GM12878 (cell line): ENCODE measurements around the gene IARS2. TPM values are rescaled to one million over a fixed set of nuclear protein-coding genes. Genes with fewer than 3 reads are reported as not detected.

ENCODE experiments used
- ATAC-seq: fragments of 200-7000 bp; cut with Tn5 transposase; 3 replicates; pipeline ENCODE4 v1.9.1; 2020; ENCODE audit warnings: mild to moderate bottlenecking, moderate library complexity
- BruUV-seq: library from RNA; stranded (reverse); fragments of 400-500 nt; replicated peaks from 2 replicates; lab custom pipeline; 2021; lab: Mats Ljungman, UMichigan
- CTCF ChIA-PET: fragments of 300-600 bp; sonication (Branson Sonifier 250); formaldehyde crosslinking; extraction: SDS; loops from one replicate; lab custom pipeline; 2021; ENCODE audit warnings: inconsistent platforms; lab: Yijun Ruan, JAX
- POLR2A ChIA-PET: fragments of 350-600 bp; formaldehyde crosslinking; extraction: SDS; loops from one replicate; lab custom pipeline; 2021; ENCODE audit warnings: inconsistent platforms; lab: Charles Lee
- RAD21 ChIA-PET: fragments of 300-600 bp; sonication (Branson Sonifier 250); formaldehyde crosslinking; loops from one replicate; lab custom pipeline; 2023; ENCODE audit warnings: antibody characterized with exemption; ENCODE audit not compliant: unreplicated experiment; lab: Charles Lee
- SMC1A ChIA-PET: fragments of 300-600 bp; sonication (Branson Sonifier 250); formaldehyde crosslinking; loops from one replicate; lab custom pipeline; 2023; ENCODE audit not compliant: unreplicated experiment, uncharacterized antibody; lab: Charles Lee
- DNase-seq: peaks from one replicate; pipeline ENCODE4 v3.0.0-alpha.2; 2011; ENCODE audit warnings: low read depth, low spot score
- FAIRE-seq: peaks from 3 replicates; lab custom pipeline; 2011; peaks lifted over from hg19 to GRCh38; lab: Jason Lieb, UNC
- H2AFZ ChIP-seq: 2 replicates; pipeline ENCODE4 v1.6.0; 2011; ENCODE audit warnings: low read depth, low read length, control low read depth; ENCODE audit not compliant: control insufficient read depth
- H3K27ac ChIP-seq: 2 replicates; pipeline ENCODE4 v1.5.1; 2011; ENCODE audit warnings: control low read depth; ENCODE audit not compliant: control insufficient read depth, insufficient read depth
- H3K27me3 ChIP-seq, 2 experiments: replicated peaks in 1 of 2; 2 replicates each; pipeline versions ENCODE4 v1.6.0 to v1.6.1; 2011; ENCODE audit warnings: low read length in 1 of 2; ENCODE audit not compliant: control insufficient read depth in 2 of 2, insufficient read depth in 2 of 2
- H3K36me3 ChIP-seq, 2 experiments: 2 replicates each; pipeline ENCODE4 v1.5.1; 2011; ENCODE audit warnings: low read length in 1 of 2; ENCODE audit not compliant: control insufficient read depth in 2 of 2, insufficient read depth in 2 of 2
- H3K4me1 ChIP-seq: 2 replicates; pipeline ENCODE4 v1.6.1; 2011; ENCODE audit warnings: mild to moderate bottlenecking, low read length, moderate library complexity, mixed read lengths; ENCODE audit not compliant: control insufficient read depth, insufficient read depth
- H3K4me2 ChIP-seq: 2 replicates; pipeline ENCODE4 v1.6.0; 2011; ENCODE audit warnings: control low read depth; ENCODE audit not compliant: control insufficient read depth, insufficient read depth
- H3K4me3 ChIP-seq: fragments of 200-600 bp; sonication (generic); 2 replicates; pipeline ENCODE4 v1.5.1; 2016
- H3K79me2 ChIP-seq: 2 replicates; pipeline ENCODE4 v1.6.0; 2011; ENCODE audit warnings: low read length; ENCODE audit not compliant: control insufficient read depth, insufficient read depth
- H3K9ac ChIP-seq: 2 replicates; pipeline ENCODE4 v1.8.0; 2011; ENCODE audit warnings: low read length, control low read depth, mixed read lengths; ENCODE audit not compliant: control insufficient read depth, insufficient read depth
- H3K9me3 ChIP-seq: replicated peaks from 3 replicates; pipeline ENCODE4 v1.5.1; 2011; ENCODE audit warnings: mild to moderate bottlenecking, low read length; ENCODE audit not compliant: control insufficient read depth, insufficient read depth
- H4K20me1 ChIP-seq: 2 replicates; pipeline ENCODE4 v1.6.0; 2011; ENCODE audit not compliant: control insufficient read depth, insufficient read depth
- CHD1 ChIP-seq: IDR thresholded peaks from 2 replicates; pipeline ENCODE4 v1.6.1; 2012; ENCODE audit warnings: low read depth, low read length, improper control_type of control experiment
- CREB1 ChIP-seq: IDR thresholded peaks from 2 replicates; pipeline ENCODE4 v1.6.1; 2012; ENCODE audit warnings: low read depth, mild to moderate bottlenecking, inconsistent platforms
- CTCF ChIP-seq, 3 experiments: IDR thresholded peaks in 2 of 3; conservative IDR thresholded peaks in 1 of 3; 2 replicates each; pipeline ENCODE4 v1.5.1; 2011; ENCODE audit warnings: low read depth in 3 of 3, low read length in 3 of 3, mild to moderate bottlenecking in 3 of 3, control low read depth in 2 of 3, moderate library complexity in 2 of 3, inconsistent platforms in 1 of 3, mixed read lengths in 1 of 3; ENCODE audit not compliant: control insufficient read depth in 2 of 3, insufficient read depth in 1 of 3; ENCODE audit errors: extremely low read depth in 1 of 3
- DPF2 ChIP-seq: fragments of 450-650 bp; IDR thresholded peaks from 2 replicates; pipeline ENCODE4 v1.6.1; 2017; ENCODE audit warnings: mild to moderate bottlenecking
- KLF5 ChIP-seq: fragments of 450-650 bp; IDR thresholded peaks from 2 replicates; pipeline ENCODE4 v1.6.1; 2014; ENCODE audit warnings: mild to moderate bottlenecking; ENCODE audit not compliant: partially characterized antibody
- NR2C1 ChIP-seq: fragments of 450-650 bp; IDR thresholded peaks from 2 replicates; pipeline ENCODE4 v1.6.1; 2017; ENCODE audit warnings: antibody characterized with exemption, mild to moderate bottlenecking, moderate library complexity
- RAD21 ChIP-seq: IDR thresholded peaks from 2 replicates; pipeline ENCODE4 v1.6.1; 2011; ENCODE audit warnings: mild to moderate bottlenecking, low read depth, low read length, moderate library complexity; ENCODE audit not compliant: insufficient read depth
- RB1 ChIP-seq: fragments of 450-650 bp; formaldehyde crosslinking; IDR thresholded peaks from 2 replicates; pipeline ENCODE4 v1.6.1; 2017; ENCODE audit warnings: mild to moderate bottlenecking, borderline replicate concordance
- SKIL ChIP-seq: fragments of 450-650 bp; IDR thresholded peaks from 2 replicates; pipeline ENCODE4 v1.6.1; 2017; ENCODE audit warnings: mild to moderate bottlenecking, low read depth, inconsistent platforms; ENCODE audit not compliant: poor library complexity, severe bottlenecking
- SMC3 ChIP-seq: IDR thresholded peaks from 2 replicates; pipeline ENCODE4 v1.6.1; 2011; ENCODE audit warnings: low read length, improper control_type of control experiment, borderline replicate concordance
- SUZ12 ChIP-seq: fragments of 200-600 bp; sonication (generic); IDR thresholded peaks from one replicate; pipeline ENCODE4 v1.6.1; 2018; ENCODE audit warnings: antibody characterized with exemption, mild to moderate bottlenecking; ENCODE audit not compliant: unreplicated experiment
- TCF12 ChIP-seq: IDR thresholded peaks from 2 replicates; pipeline ENCODE4 v1.6.1; 2011; ENCODE audit warnings: low read depth, mild to moderate bottlenecking, low read length
- ZBTB4 ChIP-seq: fragments of 450-650 bp; formaldehyde crosslinking; IDR thresholded peaks from 2 replicates; pipeline ENCODE4 v1.4.0; 2022; ENCODE audit warnings: mild to moderate bottlenecking, moderate library complexity
- in situ Hi-C: fragments of 300-500 bp; cut with MboI; formaldehyde crosslinking; loops from 9 replicates; pipeline ENCODE4 v1.14.3; 2018; ENCODE audit warnings: mixed read lengths
- intact Hi-C: fragments of 100-400 bp; cut with micrococcal nuclease; formaldehyde crosslinking; loops from one replicate; pipeline ENCODE4 v1.14.2; 2022; ENCODE audit not compliant: unreplicated experiment
- polyA plus RNA-seq, 11 experiments: library from polyadenylated mRNA; depleted of rRNA in 4 of 11; unstranded in 6 of 11; stranded (reverse) in 5 of 11; fragments of >200 nt; fragmentation: Nextera tagmentation in 4 of 11; fragmentation: Illumina TruSeq in 1 of 11; extraction: Ambion mirVana in 4 of 11; extraction: Trizol in 1 of 11; gene quantifications; 1 replicate in 1 of 11; 2 replicates in 10 of 11; pipeline versions ENCODE4 v1.2.1 to v1.2.3, GENCODE V29; 2011 to 2016; ENCODE audit warnings: inconsistent platforms in 2 of 11, missing spikeins in 2 of 11, low read depth in 1 of 11
- total RNA-seq, 4 experiments: library from RNA; depleted of rRNA in 3 of 4; stranded (reverse); fragments of >200 nt in 3 of 4; fragmentation: Illumina TruSeq in 1 of 4; extraction: Trizol in 1 of 4; gene quantifications; 2 replicates each; pipeline versions ENCODE4 v1.2.1 to v1.2.3, GENCODE V29; 2013 to 2021

IARS2 gene
- total and polyA plus RNA-seq, 10 of the 15 experiments (the other 5 are each of a cell fraction or from before 2014, with no cell fraction given), result 23.7 to 100 (median 66.8) TPM

- H3K27me3 ChIP-seq, result no peaks in the 10 kb centered on the region
- ChIA-PET SMC1A (interaction anchor here (0.5 to 1.9 kb wide), 5 partner anchors 12 to 135 kb away, joined by 3 to 9 read pairs (median 4); no protein-coding TSS in a partner anchor), CTCF (interaction anchor here (0.9 to 7.3 kb wide), 9 partner anchors 11 to 135 kb away, joined by 3 to 54 read pairs (median 4); no protein-coding TSS in a partner anchor), RAD21 (no interaction called here), POLR2A (no interaction called here)
- peak; percentile 75 for ATAC-seq
- intact Hi-C loops, result loop anchor here (5.0 kb wide), 1 partner anchor 132 kb away; no protein-coding TSS in a partner anchor
- no peak overlapping the region for H3K9ac ChIP-seq
- H3K79me2 ChIP-seq, result no peaks in the 10 kb centered on the region
- H4K20me1 ChIP-seq, result no peaks in the 10 kb centered on the region
- no peak overlapping the region for H3K4me2 ChIP-seq
- H3K4me3 ChIP-seq, result no peak overlapping the region
- TF ChIP-seq DPF2 (no peak), SMC3 (peak; percentile 12; the same call in 1 of the 2 replicates), CTCF (IDR thresholded peaks at IDR 0.05 in 2 of 3, conservative IDR thresholded peaks at IDR 0.05 in 1 of 3; ENCODE audit: control insufficient read depth in 2 of 3, extremely low read depth in 1 of 3, insufficient read depth in 1 of 3, low read depth in 3 of 3, low read length in 3 of 3) (peak; percentile 6 to 33 (median 27); a peak in 3 of 6 replicates), RB1 (no peak), SUZ12 (no peak), RAD21 (0 out of 2 replicates have a peak, but pooled peaks have one; percentile 4), CHD1 (no peak), NR2C1 (no peak), TCF12 (no peak), CREB1 (no peak), ZBTB4 (no peak), KLF5 (no peak), SKIL (no peak)
- peaks cover 1 to 7% of the 10 kb centered on the region in 2 experiments; a peak in 1 of 4 replicates for H3K36me3 ChIP-seq
- no peaks in the 10 kb centered on the region for H3K9me3 ChIP-seq
- DNase-seq, result no peak
- H3K4me1 ChIP-seq, result no peaks in the 10 kb centered on the region
- FAIRE-seq, result no peak
- no peak overlapping the region for H2AFZ ChIP-seq
- H3K27ac ChIP-seq, result no peak overlapping the region
- in situ Hi-C loops, result no loop called here
- no TSS peak for BruUV-seq
These were observed 30.0 kb downstream of the IARS2 start for GRCh38 chr1:220123889-220124288.
